HEK293 (cell line): ENCODE data around the gene SCRN3.

Experiments
- CTCF ChIA-PET: fragments of 350-600 bp; formaldehyde crosslinking; extraction: SDS; loops from one replicate; lab custom pipeline; 2021; ENCODE audit warnings: antibody characterized with exemption; lab: Yijun Ruan, JAX
- POLR2A ChIA-PET: fragments of 300-600 bp; formaldehyde crosslinking; extraction: SDS; loops from one replicate; lab custom pipeline; 2020; ENCODE audit warnings: antibody characterized with exemption, inconsistent platforms; lab: Yijun Ruan, JAX
- H3K27ac ChIP-seq: fragments of 200-500 bp; sonication (Bioruptor generic); 2 replicates; pipeline ENCODE4 v1.5.1; 2014; ENCODE audit warnings: low read depth, low read length, control low read depth, inconsistent platforms; ENCODE audit errors: extremely low read depth
- H3K36me3 ChIP-seq, 2 experiments: fragments of 200-500 bp in 1 of 2; sonication (Bioruptor generic) in 1 of 2; 1 replicate in 1 of 2; 2 replicates in 1 of 2; pipeline ENCODE4 v1.5.1; 2014 to 2017; ENCODE audit warnings: inconsistent platforms in 2 of 2, low read length in 2 of 2; ENCODE audit not compliant: control insufficient read depth in 2 of 2, insufficient read depth in 1 of 2
- H3K4me1 ChIP-seq: fragments of 200-500 bp; sonication (Bioruptor generic); 2 replicates; pipeline ENCODE4 v1.5.1; 2014; ENCODE audit warnings: mild to moderate bottlenecking, low read length, inconsistent platforms; ENCODE audit not compliant: control insufficient read depth, insufficient read depth
- H3K4me3 ChIP-seq: 2 replicates; pipeline ENCODE4 v1.5.1; 2011; ENCODE audit warnings: low read depth, mild to moderate bottlenecking, control low read depth, low read length, moderate library complexity
- H3K9me3 ChIP-seq: fragments of 200-500 bp; sonication (Bioruptor generic); 2 replicates; pipeline ENCODE4 v1.5.1; 2014; ENCODE audit warnings: low read depth, low read length, inconsistent platforms; ENCODE audit not compliant: control insufficient read depth, insufficient read depth
- GLIS2 ChIP-seq: fragments of 450-650 bp; formaldehyde crosslinking; IDR thresholded peaks from 2 replicates; pipeline ENCODE4 v1.5.1; 2016; ENCODE audit warnings: missing biosample characterization, missing genetic modification characterization
- HOXA7 ChIP-seq: sonication (generic); formaldehyde crosslinking; IDR thresholded peaks from 2 replicates; pipeline ENCODE4 v1.8.1; 2022; ENCODE audit warnings: missing genetic modification reagents, borderline replicate concordance
- ZBTB49 ChIP-seq: fragments of 450-650 bp; formaldehyde crosslinking; IDR thresholded peaks from 2 replicates; pipeline ENCODE4 v1.5.1; 2016; ENCODE audit warnings: missing biosample characterization, missing genetic modification characterization, low read depth
- ZBTB6 ChIP-seq: fragments of 450-650 bp; formaldehyde crosslinking; IDR thresholded peaks from 2 replicates; pipeline ENCODE4 v1.5.1; 2017; ENCODE audit warnings: missing biosample characterization, missing genetic modification characterization
- ZNF214 ChIP-seq: fragments of 450-650 bp; formaldehyde crosslinking; IDR thresholded peaks from 2 replicates; pipeline ENCODE4 v1.5.1; 2017; ENCODE audit warnings: missing biosample characterization, mild to moderate bottlenecking, missing genetic modification characterization, borderline replicate concordance
- ZNF239 ChIP-seq: fragments of 450-650 bp; formaldehyde crosslinking; IDR thresholded peaks from 2 replicates; pipeline ENCODE4 v1.5.1; 2016; ENCODE audit warnings: missing biosample characterization, missing genetic modification characterization
- ZNF311 ChIP-seq: fragments of 450-650 bp; formaldehyde crosslinking; IDR thresholded peaks from 2 replicates; pipeline ENCODE4 v1.5.1; 2017; ENCODE audit warnings: missing biosample characterization, missing genetic modification characterization, borderline replicate concordance
- ZNF354C ChIP-seq: fragments of 450-650 bp; formaldehyde crosslinking; IDR thresholded peaks from 2 replicates; pipeline ENCODE4 v1.5.1; 2016; ENCODE audit warnings: missing biosample characterization, missing genetic modification characterization, low read depth, borderline replicate concordance
- ZSCAN4 ChIP-seq: fragments of 450-650 bp; formaldehyde crosslinking; IDR thresholded peaks from 2 replicates; pipeline ENCODE4 v1.5.1; 2017; ENCODE audit warnings: missing biosample characterization, missing genetic modification characterization
- TF ChIP-seq, protein P1 (sequence below): fragments of 450-650 bp; formaldehyde crosslinking; IDR thresholded peaks from 2 replicates; pipeline ENCODE4 v1.5.1; 2017; ENCODE audit warnings: missing biosample characterization, missing genetic modification characterization
- TF ChIP-seq, protein P2 (sequence below): fragments of 450-650 bp; formaldehyde crosslinking; IDR thresholded peaks from 2 replicates; pipeline ENCODE4 v1.5.0; 2017; ENCODE audit warnings: missing biosample characterization, missing genetic modification characterization, borderline replicate concordance
- TF ChIP-seq, protein P3 (sequence below): fragments of 450-650 bp; formaldehyde crosslinking; IDR thresholded peaks from 2 replicates; pipeline ENCODE4 v1.5.1; 2017; ENCODE audit warnings: missing biosample characterization, missing genetic modification characterization

Gene SCRN3

GRCh38 chr2:174350018-174350417 lies 45.5 kb upstream of the SCRN3 start (continued):
- TF ChIP-seq ZBTB49 (tag by site-specific recombination) (no peak), GLIS2 (tag by site-specific recombination) (no peak), ZSCAN4 (tag by site-specific recombination) (no peak), ZNF239 (tag by site-specific recombination) (no peak), HOXA7 (CRISPR knock-in tag) (no peak), ZNF311 (tag by site-specific recombination) (no peak), ZBTB6 (tag by site-specific recombination) (no peak)
- TF ChIP-seq, protein P1, sequence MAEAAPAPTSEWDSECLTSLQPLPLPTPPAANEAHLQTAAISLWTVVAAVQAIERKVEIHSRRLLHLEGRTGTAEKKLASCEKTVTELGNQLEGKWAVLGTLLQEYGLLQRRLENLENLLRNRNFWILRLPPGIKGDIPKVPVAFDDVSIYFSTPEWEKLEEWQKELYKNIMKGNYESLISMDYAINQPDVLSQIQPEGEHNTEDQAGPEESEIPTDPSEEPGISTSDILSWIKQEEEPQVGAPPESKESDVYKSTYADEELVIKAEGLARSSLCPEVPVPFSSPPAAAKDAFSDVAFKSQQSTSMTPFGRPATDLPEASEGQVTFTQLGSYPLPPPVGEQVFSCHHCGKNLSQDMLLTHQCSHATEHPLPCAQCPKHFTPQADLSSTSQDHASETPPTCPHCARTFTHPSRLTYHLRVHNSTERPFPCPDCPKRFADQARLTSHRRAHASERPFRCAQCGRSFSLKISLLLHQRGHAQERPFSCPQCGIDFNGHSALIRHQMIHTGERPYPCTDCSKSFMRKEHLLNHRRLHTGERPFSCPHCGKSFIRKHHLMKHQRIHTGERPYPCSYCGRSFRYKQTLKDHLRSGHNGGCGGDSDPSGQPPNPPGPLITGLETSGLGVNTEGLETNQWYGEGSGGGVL (tag by site-specific recombination), result no peak

GRCh38 chr2:174350593-174351181 lies 44.8 kb upstream of the SCRN3 start:
- POLR2A ChIA-PET, result no interaction called here
- TF ChIP-seq, protein P2, sequence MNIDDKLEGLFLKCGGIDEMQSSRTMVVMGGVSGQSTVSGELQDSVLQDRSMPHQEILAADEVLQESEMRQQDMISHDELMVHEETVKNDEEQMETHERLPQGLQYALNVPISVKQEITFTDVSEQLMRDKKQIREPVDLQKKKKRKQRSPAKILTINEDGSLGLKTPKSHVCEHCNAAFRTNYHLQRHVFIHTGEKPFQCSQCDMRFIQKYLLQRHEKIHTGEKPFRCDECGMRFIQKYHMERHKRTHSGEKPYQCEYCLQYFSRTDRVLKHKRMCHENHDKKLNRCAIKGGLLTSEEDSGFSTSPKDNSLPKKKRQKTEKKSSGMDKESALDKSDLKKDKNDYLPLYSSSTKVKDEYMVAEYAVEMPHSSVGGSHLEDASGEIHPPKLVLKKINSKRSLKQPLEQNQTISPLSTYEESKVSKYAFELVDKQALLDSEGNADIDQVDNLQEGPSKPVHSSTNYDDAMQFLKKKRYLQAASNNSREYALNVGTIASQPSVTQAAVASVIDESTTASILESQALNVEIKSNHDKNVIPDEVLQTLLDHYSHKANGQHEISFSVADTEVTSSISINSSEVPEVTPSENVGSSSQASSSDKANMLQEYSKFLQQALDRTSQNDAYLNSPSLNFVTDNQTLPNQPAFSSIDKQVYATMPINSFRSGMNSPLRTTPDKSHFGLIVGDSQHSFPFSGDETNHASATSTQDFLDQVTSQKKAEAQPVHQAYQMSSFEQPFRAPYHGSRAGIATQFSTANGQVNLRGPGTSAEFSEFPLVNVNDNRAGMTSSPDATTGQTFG (tag by site-specific recombination), result no peak
- TF ChIP-seq ZNF214 (tag by site-specific recombination) (no peak), ZNF354C (tag by site-specific recombination) (no peak)
- TF ChIP-seq, protein P3, sequence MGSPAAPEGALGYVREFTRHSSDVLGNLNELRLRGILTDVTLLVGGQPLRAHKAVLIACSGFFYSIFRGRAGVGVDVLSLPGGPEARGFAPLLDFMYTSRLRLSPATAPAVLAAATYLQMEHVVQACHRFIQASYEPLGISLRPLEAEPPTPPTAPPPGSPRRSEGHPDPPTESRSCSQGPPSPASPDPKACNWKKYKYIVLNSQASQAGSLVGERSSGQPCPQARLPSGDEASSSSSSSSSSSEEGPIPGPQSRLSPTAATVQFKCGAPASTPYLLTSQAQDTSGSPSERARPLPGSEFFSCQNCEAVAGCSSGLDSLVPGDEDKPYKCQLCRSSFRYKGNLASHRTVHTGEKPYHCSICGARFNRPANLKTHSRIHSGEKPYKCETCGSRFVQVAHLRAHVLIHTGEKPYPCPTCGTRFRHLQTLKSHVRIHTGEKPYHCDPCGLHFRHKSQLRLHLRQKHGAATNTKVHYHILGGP (tag by site-specific recombination), result no peak

More at GRCh38 chr2:174350593-174351181, 44.8 kb upstream of the SCRN3 start:
- Histone ChIP-seq H3K36me3 (peaks cover 12 to 13% of the 10 kb centered on the region in 2 experiments), H3K9me3 (no peaks in the 10 kb centered on the region), H3K4me3 (no peak overlapping the region), H3K4me1 (no peaks in the 10 kb centered on the region), H3K27ac (no peak overlapping the region)
- CTCF ChIA-PET, result interaction anchor here (0.6 to 1.4 kb wide), 9 partner anchors 8 to 951 kb away, joined by 3 to 15 read pairs (median 5); no protein-coding TSS in a partner anchor
